Activated CD8-positive, alpha-beta memory T cell treated with anti-CD3 and anti-CD28 coated beads, Interleukin-2, amount 10 ng/mL, durations not matched to agents 7 days and 5 days (primary cell): ENCODE data around the gene MAP3K2. TPM values are rescaled to one million over a fixed set of nuclear protein-coding genes. Genes with fewer than 3 reads are reported as not detected.

Source experiments
- ATAC-seq: fragments of 150-1000 bp; cut with Tn5 transposase; one replicate; pipeline ENCODE4 v1.10.0; 2021; ENCODE audit warnings: moderate library complexity
- CTCF ChIA-PET: fragments of 350-600 bp; sonication (Branson Sonifier 250); formaldehyde crosslinking; loops from one replicate; lab custom pipeline; 2021; ENCODE audit warnings: antibody characterized with exemption; lab: Charles Lee
- DNase-seq: peaks from one replicate; pipeline ENCODE4 v3.0.0-alpha.2; 2020
- H3K27ac Mint-ChIP-seq: one replicate; pipeline ENCODE4 v1.8.0; 2021; ENCODE audit warnings: mild to moderate bottlenecking, mixed read lengths
- H3K27me3 Mint-ChIP-seq: one replicate; pipeline ENCODE4 v1.8.0; 2021; ENCODE audit warnings: mixed read lengths
- H3K36me3 Mint-ChIP-seq: one replicate; pipeline ENCODE4 v1.8.0; 2021; ENCODE audit warnings: mild to moderate bottlenecking, mixed read lengths
- H3K4me1 Mint-ChIP-seq: one replicate; pipeline ENCODE4 v1.8.0; 2021; ENCODE audit warnings: mixed read lengths
- H3K4me3 Mint-ChIP-seq: one replicate; pipeline ENCODE4 v1.8.0; 2021; ENCODE audit warnings: mild to moderate bottlenecking, moderate library complexity, mixed read lengths
- H3K9me3 Mint-ChIP-seq: one replicate; pipeline ENCODE4 v1.8.0; 2022; ENCODE audit warnings: low read depth, mixed read lengths
- total RNA-seq, 2 experiments: library from RNA; stranded (reverse); gene quantifications; one replicate each; pipeline ENCODE4 v1.2.3, GENCODE V29; 2021

The MAP3K2 gene
- total RNA-seq, 2 experiments from 2014 or later: 53.5 to 56.9 TPM

- ATAC-seq (peak; percentile 99), DNase-seq (peak; percentile 92)
- peaks cover 32% of the 10 kb centered on the region for H3K4me1 Mint-ChIP-seq
- H3K27ac Mint-ChIP-seq: peak within 1 kb of the TSS; percentile 97
- H3K9me3 Mint-ChIP-seq: no peaks in the 10 kb centered on the region
- CTCF ChIA-PET: interaction anchor here (0.6 to 2.1 kb wide), 12 partner anchors 8 to 233 kb away, joined by 3 to 10 read pairs (median 3); partner anchors contain the start of gene IWS1
- H3K36me3 Mint-ChIP-seq: peaks cover 22% of the 10 kb centered on the region
- H3K27me3 Mint-ChIP-seq: no peaks in the 10 kb centered on the region
- peak within 1 kb of the TSS; percentile 100 for H3K4me3 Mint-ChIP-seq
Observed at GRCh38 chr2:127293748-127294562, 93.8 kb downstream of the MAP3K2 start, which contains the start of gene ERCC3. ERCC3 (minus strand) TSS chr2:127294144; CDS start chr2:127294081, 63 bp downstream.

- Mint-ChIP-seq H3K27ac (peak overlapping the region; percentile 97), H3K27me3 (no peaks in the 10 kb centered on the region), H3K36me3 (peaks cover 28% of the 10 kb centered on the region), H3K9me3 (no peaks in the 10 kb centered on the region), H3K4me3 (peak overlapping the region; percentile 100), H3K4me1 (peaks cover 32% of the 10 kb centered on the region)
- peak; percentile 43 for DNase-seq
- peak; percentile 3 for ATAC-seq
- CTCF ChIA-PET: interaction anchor here (0.7 to 2.1 kb wide), 9 partner anchors 9 to 225 kb away, joined by 3 to 10 read pairs (median 4); no protein-coding TSS in a partner anchor
Observed at GRCh38 chr2:127293386-127293747, 94.4 kb downstream of the MAP3K2 start.

GRCh38 chr2:127288274-127288673, 99.5 kb downstream of the MAP3K2 start:
- Mint-ChIP-seq H3K27me3 (no peaks in the 10 kb centered on the region), H3K4me1 (peaks cover 20% of the 10 kb centered on the region), H3K9me3 (no peaks in the 10 kb centered on the region), H3K36me3 (peaks cover 66% of the 10 kb centered on the region), H3K27ac (no peak overlapping the region), H3K4me3 (no peak overlapping the region)
- DNase-seq: no peak
- CTCF ChIA-PET: no interaction called here
- no peak for ATAC-seq

GRCh38 chr2:127283275-127283674, 104.5 kb downstream of the MAP3K2 start:
- Mint-ChIP-seq H3K36me3 (peaks cover 76% of the 10 kb centered on the region), H3K27me3 (no peaks in the 10 kb centered on the region), H3K27ac (no peak overlapping the region), H3K4me1 (peaks cover 12% of the 10 kb centered on the region), H3K4me3 (no peak overlapping the region), H3K9me3 (no peaks in the 10 kb centered on the region)
- CTCF ChIA-PET: interaction anchor here (0.7 kb wide), 1 partner anchor 11 kb away, joined by 3 read pairs; no protein-coding TSS in a partner anchor
- DNase-seq (no peak), ATAC-seq (no peak)

GRCh38 chr2:127280693-127281092, 107.1 kb downstream of the MAP3K2 start:
- no peak overlapping the region for H3K27ac Mint-ChIP-seq
- ATAC-seq (no peak), DNase-seq (no peak)
- no peak overlapping the region for H3K4me3 Mint-ChIP-seq
- H3K27me3 Mint-ChIP-seq: no peaks in the 10 kb centered on the region
- H3K4me1 Mint-ChIP-seq: peaks cover 13% of the 10 kb centered on the region
- CTCF ChIA-PET: interaction anchor here (1.4 to 2.5 kb wide), 2 partner anchors 10 to 12 kb away, joined by 3 to 7 read pairs; partner anchors contain the start of gene ERCC3
- peaks cover 71% of the 10 kb centered on the region for H3K36me3 Mint-ChIP-seq
- no peaks in the 10 kb centered on the region for H3K9me3 Mint-ChIP-seq

GRCh38 chr2:127279781-127280180, 108.0 kb downstream of the MAP3K2 start:
- Mint-ChIP-seq H3K27ac (no peak overlapping the region), H3K4me3 (no peak overlapping the region), H3K9me3 (no peaks in the 10 kb centered on the region), H3K27me3 (no peaks in the 10 kb centered on the region), H3K4me1 (peaks cover 13% of the 10 kb centered on the region), H3K36me3 (peaks cover 73% of the 10 kb centered on the region)
- ATAC-seq (no peak), DNase-seq (no peak)
- CTCF ChIA-PET: interaction anchor here (2.5 kb wide), 1 partner anchor 13 kb away, joined by 7 read pairs; the partner anchor contains the start of gene ERCC3

GRCh38 chr2:127278959-127279358, 108.8 kb downstream of the MAP3K2 start:
- H3K27me3 Mint-ChIP-seq: no peaks in the 10 kb centered on the region
- no peak overlapping the region for H3K27ac Mint-ChIP-seq
- H3K4me1 Mint-ChIP-seq: peaks cover 12% of the 10 kb centered on the region
- no peak overlapping the region for H3K4me3 Mint-ChIP-seq
- H3K36me3 Mint-ChIP-seq: peaks cover 69% of the 10 kb centered on the region
- CTCF ChIA-PET: no interaction called here
- DNase-seq (no peak), ATAC-seq (no peak)
- H3K9me3 Mint-ChIP-seq: no peaks in the 10 kb centered on the region

- H3K27ac Mint-ChIP-seq: peak overlapping the region; percentile 12
- ATAC-seq: no peak
- no peaks in the 10 kb centered on the region for H3K27me3 Mint-ChIP-seq
- CTCF ChIA-PET: no interaction called here
- H3K4me3 Mint-ChIP-seq: no peak overlapping the region
- peaks cover 2% of the 10 kb centered on the region for H3K4me1 Mint-ChIP-seq
- peaks cover 65% of the 10 kb centered on the region for H3K36me3 Mint-ChIP-seq
- DNase-seq: no peak
- no peaks in the 10 kb centered on the region for H3K9me3 Mint-ChIP-seq
Observed at GRCh38 chr2:127277028-127277427, 110.7 kb downstream of the MAP3K2 start.

GRCh38 chr2:127275789-127276188, 112.0 kb downstream of the MAP3K2 start:
- Mint-ChIP-seq H3K4me1 (peaks cover 2% of the 10 kb centered on the region), H3K9me3 (no peaks in the 10 kb centered on the region), H3K36me3 (peaks cover 67% of the 10 kb centered on the region), H3K27me3 (no peaks in the 10 kb centered on the region), H3K27ac (no peak overlapping the region), H3K4me3 (no peak overlapping the region)
- DNase-seq: no peak
- ATAC-seq: no peak
- CTCF ChIA-PET: no interaction called here

GRCh38 chr2:127275356-127275755, 112.4 kb downstream of the MAP3K2 start:
- Mint-ChIP-seq H3K27ac (no peak overlapping the region), H3K36me3 (peaks cover 67% of the 10 kb centered on the region), H3K4me1 (peaks cover 2% of the 10 kb centered on the region), H3K9me3 (no peaks in the 10 kb centered on the region), H3K4me3 (no peak overlapping the region), H3K27me3 (no peaks in the 10 kb centered on the region)
- CTCF ChIA-PET: no interaction called here
- ATAC-seq (no peak), DNase-seq (no peak)

- no peaks in the 10 kb centered on the region for H3K4me1 Mint-ChIP-seq
- no peak overlapping the region for H3K4me3 Mint-ChIP-seq
- H3K9me3 Mint-ChIP-seq: no peaks in the 10 kb centered on the region
- no peak overlapping the region for H3K27ac Mint-ChIP-seq
- DNase-seq (no peak), ATAC-seq (no peak)
- H3K27me3 Mint-ChIP-seq: no peaks in the 10 kb centered on the region
- CTCF ChIA-PET: interaction anchor here (0.8 to 1.1 kb wide), 3 partner anchors 10 to 23 kb away, joined by 3 read pairs; partner anchors contain the start of gene ERCC3
- H3K36me3 Mint-ChIP-seq: peaks cover 70% of the 10 kb centered on the region
Observed at GRCh38 chr2:127270663-127271062, 117.1 kb downstream of the MAP3K2 start.

- Mint-ChIP-seq H3K36me3 (peaks cover 40% of the 10 kb centered on the region), H3K27me3 (no peaks in the 10 kb centered on the region), H3K4me1 (no peaks in the 10 kb centered on the region), H3K9me3 (no peaks in the 10 kb centered on the region), H3K4me3 (no peak overlapping the region), H3K27ac (no peak overlapping the region)
- CTCF ChIA-PET: interaction anchor here (1.3 kb wide), 1 partner anchor 212 kb away, joined by 3 read pairs; no protein-coding TSS in a partner anchor
- DNase-seq: no peak
- no peak for ATAC-seq
Observed at GRCh38 chr2:127261804-127262406, 125.9 kb downstream of the MAP3K2 start.

GRCh38 chr2:127259355-127259754, 128.4 kb downstream of the MAP3K2 start:
- H3K27me3 Mint-ChIP-seq: no peaks in the 10 kb centered on the region
- CTCF ChIA-PET: no interaction called here

More at GRCh38 chr2:127259355-127259754, 128.4 kb downstream of the MAP3K2 start:
- Mint-ChIP-seq H3K36me3 (peaks cover 31% of the 10 kb centered on the region), H3K4me3 (no peak overlapping the region), H3K9me3 (no peaks in the 10 kb centered on the region), H3K4me1 (no peaks in the 10 kb centered on the region), H3K27ac (no peak overlapping the region)
- DNase-seq (no peak), ATAC-seq (no peak)
